ENCODE results near the gene DLGAP5.
A peak's percentile ranks its signal among the peaks of the same experiment; 100 is the strongest.

DLGAP5 gene

DNA sequence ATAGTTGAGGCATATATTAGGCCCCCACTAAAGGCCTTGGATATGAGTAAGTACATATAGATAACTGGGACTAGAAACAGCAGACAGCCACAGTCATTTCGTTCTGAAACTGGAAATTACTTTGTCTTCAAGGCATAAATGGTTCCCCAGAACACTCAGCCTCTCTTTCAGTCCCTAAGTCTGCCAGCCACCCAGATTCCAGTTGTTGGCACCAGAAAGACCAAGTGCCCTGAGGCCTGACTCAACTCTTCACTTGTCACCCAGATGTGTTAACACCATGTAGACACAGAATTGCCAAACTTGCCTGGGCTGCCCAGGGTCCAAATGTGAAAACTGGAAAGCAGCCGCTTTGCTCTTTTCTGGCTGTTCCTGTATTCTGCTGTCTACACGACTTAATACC is 65.4 kb downstream of the DLGAP5 start:
- no peak overlapping the region for H4K12ac ChIP-seq (ENCODE audit: low read depth, low read length)
- no peak overlapping the region for H3K4me2 ChIP-seq (ENCODE audit: low read length)
- DNase-seq: no peak
- no peak overlapping the region for H3K18ac ChIP-seq (ENCODE audit: low read length)
- H2BK120ac ChIP-seq (ENCODE audit: insufficient read depth, low read length, poor library complexity): no peak overlapping the region
- H3K4me1 ChIP-seq (ENCODE audit: control insufficient read depth in 1 of 2, insufficient read depth in 2 of 2, low read length in 2 of 2): peaks cover 27 to 37% of the 10 kb centered on the region in 2 experiments
- no peak overlapping the region for H3K4me3 ChIP-seq (ENCODE audit: low read depth, low read length)
- peak overlapping the region; percentile 34 for H4K91ac ChIP-seq (ENCODE audit: low read depth, low read length)
- H2BK12ac ChIP-seq (ENCODE audit: low read length): peak overlapping the region; percentile 39
- no peak overlapping the region for H3K14ac ChIP-seq (ENCODE audit: low read length)
- peaks cover 14% of the 10 kb centered on the region for H3K79me2 ChIP-seq (ENCODE audit: control insufficient read depth, insufficient read depth, low read length, poor library complexity)
- no peak overlapping the region for H2AK5ac ChIP-seq (ENCODE audit: low read length)
- peaks cover 26% of the 10 kb centered on the region for H3K79me1 ChIP-seq (ENCODE audit: low read length)
- no peak overlapping the region for H4K8ac ChIP-seq (ENCODE audit: low read depth, low read length)
- H3K23ac ChIP-seq (ENCODE audit: low read length): no peak overlapping the region
- H3K9me3 ChIP-seq (ENCODE audit: insufficient read depth, low read depth, low read length): no peaks in the 10 kb centered on the region
- H3K36me3 ChIP-seq (ENCODE audit: control insufficient read depth in 1 of 2, insufficient read depth in 2 of 2, low read length in 2 of 2): no peaks in the 10 kb centered on the region
- H3K4ac ChIP-seq (ENCODE audit: low read depth, low read length): no peak overlapping the region
- no peak overlapping the region for H3K27ac ChIP-seq (ENCODE audit: low read depth, low read length)
- no peaks in the 10 kb centered on the region for H3K27me3 ChIP-seq (ENCODE audit: insufficient read depth, low read length)
- WGBS (ENCODE audit: extremely low coverage, insufficient coverage, insufficient read length): no CpG with 5 or more reads among the region's 3 CpGs
- no peak overlapping the region for H2AFZ ChIP-seq (ENCODE audit: insufficient read depth, low read length, poor library complexity)
- H2BK5ac ChIP-seq (ENCODE audit: low read depth, low read length, poor library complexity): peak overlapping the region; percentile 32
- no peak overlapping the region for H3K9ac ChIP-seq (ENCODE audit: low read length)

DNA sequence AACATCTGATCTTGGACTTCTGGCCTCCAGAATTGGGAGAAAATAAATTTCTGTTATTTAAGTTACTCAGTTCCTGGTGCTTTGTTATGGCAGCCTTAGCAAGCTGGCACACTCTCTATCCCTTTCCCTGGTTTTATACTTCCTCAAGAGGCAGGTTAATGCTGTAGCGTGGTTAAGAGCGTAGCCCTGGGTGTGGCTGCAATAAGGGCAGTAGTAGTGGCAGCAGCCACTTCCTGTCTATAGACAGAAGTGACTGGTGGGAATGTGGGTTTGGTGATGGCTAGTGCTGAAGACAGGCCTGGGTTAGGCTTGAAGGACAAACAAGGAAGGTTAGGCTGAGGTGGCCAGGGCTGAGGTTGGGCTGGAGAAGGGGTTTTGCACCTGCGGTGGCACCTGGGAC is 66.0 kb downstream of the DLGAP5 start:
- Histone ChIP-seq H3K18ac (ENCODE audit: low read length) (no peak overlapping the region), H2AFZ (ENCODE audit: insufficient read depth, low read length, poor library complexity) (no peak overlapping the region), H4K91ac (ENCODE audit: low read depth, low read length) (no peak overlapping the region), H3K79me2 (ENCODE audit: control insufficient read depth, insufficient read depth, low read length, poor library complexity) (peaks cover 14% of the 10 kb centered on the region), H4K12ac (ENCODE audit: low read depth, low read length) (no peak overlapping the region), H3K27ac (ENCODE audit: low read depth, low read length) (no peak overlapping the region), H3K14ac (ENCODE audit: low read length) (no peak overlapping the region), H3K27me3 (ENCODE audit: insufficient read depth, low read length) (no peaks in the 10 kb centered on the region), H3K4me2 (ENCODE audit: low read length) (no peak overlapping the region), H3K36me3 (ENCODE audit: control insufficient read depth in 1 of 2, insufficient read depth in 2 of 2, low read length in 2 of 2) (no peaks in the 10 kb centered on the region), H3K4me3 (ENCODE audit: low read depth, low read length) (no peak overlapping the region), H2BK12ac (ENCODE audit: low read length) (no peak overlapping the region), H3K9me3 (ENCODE audit: insufficient read depth, low read depth, low read length) (no peaks in the 10 kb centered on the region), H3K4me1 (ENCODE audit: control insufficient read depth in 1 of 2, insufficient read depth in 2 of 2, low read length in 2 of 2) (peaks cover 30 to 42% of the 10 kb centered on the region in 2 experiments), H3K4ac (ENCODE audit: low read depth, low read length) (no peak overlapping the region), H4K8ac (ENCODE audit: low read depth, low read length) (no peak overlapping the region), H2BK120ac (ENCODE audit: insufficient read depth, low read length, poor library complexity) (no peak overlapping the region), H2AK5ac (ENCODE audit: low read length) (peak overlapping the region; percentile 36), H3K23ac (ENCODE audit: low read length) (no peak overlapping the region), H2BK5ac (ENCODE audit: low read depth, low read length, poor library complexity) (no peak overlapping the region), H3K79me1 (ENCODE audit: low read length) (peaks cover 27% of the 10 kb centered on the region), H3K9ac (ENCODE audit: low read length) (no peak overlapping the region)
- DNase-seq: no peak
- WGBS (ENCODE audit: extremely low coverage, insufficient coverage, insufficient read length): no CpG with 5 or more reads among the region's 3 CpGs

DNA sequence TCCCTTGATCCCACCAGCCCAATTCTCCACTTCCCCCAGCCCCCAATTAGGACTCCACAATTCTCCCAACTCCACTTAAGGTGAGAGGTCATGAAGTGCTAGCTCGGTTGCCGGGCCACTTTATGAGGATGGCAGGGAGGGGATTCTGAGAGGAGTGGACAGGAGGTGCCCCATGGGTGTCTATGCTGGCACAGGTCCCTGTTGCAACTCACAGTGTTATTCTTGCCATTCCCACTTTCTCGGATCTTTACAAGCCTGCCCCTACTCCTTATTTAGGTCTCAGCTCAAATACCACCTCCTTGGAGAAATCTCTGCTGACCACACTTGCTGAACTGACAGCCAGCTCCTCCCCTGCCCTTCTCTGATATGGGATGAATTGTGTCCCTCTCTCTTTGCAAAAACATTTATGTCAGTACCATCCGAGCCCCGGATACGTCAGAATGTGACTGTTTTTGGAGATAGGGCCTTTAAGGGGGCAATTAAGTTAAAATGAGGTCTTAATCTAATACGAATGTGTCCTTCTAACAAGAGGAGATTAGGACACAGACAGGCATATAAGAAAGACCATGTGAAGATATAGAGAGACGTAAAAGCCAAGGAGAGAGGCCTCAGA is 66.5 kb downstream of the DLGAP5 start:
- H3K14ac ChIP-seq (ENCODE audit: low read length): no peak overlapping the region
- H4K12ac ChIP-seq (ENCODE audit: low read depth, low read length): no peak overlapping the region
- no peak overlapping the region for H3K4me2 ChIP-seq (ENCODE audit: low read length)
- no peak overlapping the region for H4K8ac ChIP-seq (ENCODE audit: low read depth, low read length)
- peak overlapping the region; percentile 25 for H2AFZ ChIP-seq (ENCODE audit: insufficient read depth, low read length, poor library complexity)
- H2AK5ac ChIP-seq (ENCODE audit: low read length): peak overlapping the region; percentile 75
- peaks cover 30% of the 10 kb centered on the region for H3K79me1 ChIP-seq (ENCODE audit: low read length)
- peak overlapping the region; percentile 65 for H2BK120ac ChIP-seq (ENCODE audit: insufficient read depth, low read length, poor library complexity)
- H3K4me3 ChIP-seq (ENCODE audit: low read depth, low read length): no peak overlapping the region
- H3K9me3 ChIP-seq (ENCODE audit: insufficient read depth, low read depth, low read length): no peaks in the 10 kb centered on the region
- H2BK5ac ChIP-seq (ENCODE audit: low read depth, low read length, poor library complexity): no peak overlapping the region
- peak overlapping the region; percentile 44 for H3K18ac ChIP-seq (ENCODE audit: low read length)
- H3K23ac ChIP-seq (ENCODE audit: low read length): no peak overlapping the region
- H4K91ac ChIP-seq (ENCODE audit: low read depth, low read length): peak overlapping the region; percentile 55
- no peaks in the 10 kb centered on the region for H3K27me3 ChIP-seq (ENCODE audit: insufficient read depth, low read length)
- H2BK12ac ChIP-seq (ENCODE audit: low read length): peak overlapping the region; percentile 15
- no CpG with 5 or more reads among the region's 8 CpGs for WGBS (ENCODE audit: extremely low coverage, insufficient coverage, insufficient read length)
- DNase-seq: no peak
- peaks cover 30 to 43% of the 10 kb centered on the region in 2 experiments for H3K4me1 ChIP-seq (ENCODE audit: control insufficient read depth in 1 of 2, insufficient read depth in 2 of 2, low read length in 2 of 2)
- peak overlapping the region; percentile 31 for H3K27ac ChIP-seq (ENCODE audit: low read depth, low read length)
- no peaks in the 10 kb centered on the region for H3K36me3 ChIP-seq (ENCODE audit: control insufficient read depth in 1 of 2, insufficient read depth in 2 of 2, low read length in 2 of 2)
- H3K4ac ChIP-seq (ENCODE audit: low read depth, low read length): no peak overlapping the region
- peaks cover 12% of the 10 kb centered on the region for H3K79me2 ChIP-seq (ENCODE audit: control insufficient read depth, insufficient read depth, low read length, poor library complexity)
- H3K9ac ChIP-seq (ENCODE audit: low read length): no peak overlapping the region

DNA sequence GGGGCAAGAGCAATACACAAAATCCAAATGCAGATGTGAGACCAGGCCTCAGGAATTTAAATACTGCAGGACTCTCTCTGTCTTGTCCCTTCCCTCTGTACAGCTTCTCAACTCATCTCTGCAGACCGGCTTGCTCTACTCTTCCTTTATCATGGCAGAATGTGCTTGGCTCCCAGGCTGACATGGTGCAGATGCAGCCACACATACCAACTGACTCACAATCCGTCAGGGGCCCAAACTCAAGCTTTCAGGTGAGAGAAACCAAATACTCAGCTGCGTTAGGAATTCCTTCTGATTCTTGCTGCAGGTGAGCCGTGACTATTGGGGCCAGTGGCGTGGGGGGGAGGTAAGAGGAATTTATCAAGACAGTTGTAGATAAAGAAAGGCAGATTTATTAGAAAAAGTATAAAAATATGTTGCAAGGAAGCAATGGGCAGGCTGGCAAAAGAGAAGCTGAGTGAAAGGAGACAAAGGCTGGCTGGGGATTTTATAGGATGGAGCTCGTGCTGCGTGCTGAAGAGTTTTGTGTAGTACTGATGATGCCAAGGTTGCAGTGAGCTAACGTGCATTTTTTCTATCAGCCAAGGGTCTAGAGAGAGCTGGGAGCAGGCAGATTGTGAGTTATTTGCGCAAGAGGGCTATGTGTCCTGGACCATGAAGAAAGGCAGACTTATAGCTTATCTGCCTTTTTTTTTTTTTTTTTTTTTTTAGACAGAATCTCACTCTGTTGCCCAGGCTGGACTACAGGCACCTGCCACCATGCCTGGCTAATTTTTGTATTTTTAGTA is 67.3 kb downstream of the DLGAP5 start:
- peak; percentile 79 to 82 for DNase-seq
- H3K4ac ChIP-seq (ENCODE audit: low read depth, low read length): no peak overlapping the region
- H3K79me2 ChIP-seq (ENCODE audit: control insufficient read depth, insufficient read depth, low read length, poor library complexity): peaks cover 5% of the 10 kb centered on the region
- H4K91ac ChIP-seq (ENCODE audit: low read depth, low read length): no peak overlapping the region
- no peaks in the 10 kb centered on the region for H3K36me3 ChIP-seq (ENCODE audit: control insufficient read depth in 1 of 2, insufficient read depth in 2 of 2, low read length in 2 of 2)
- no peak overlapping the region for H3K4me3 ChIP-seq (ENCODE audit: low read depth, low read length)
- H2BK12ac ChIP-seq (ENCODE audit: low read length): no peak overlapping the region
- peaks cover 29 to 40% of the 10 kb centered on the region in 2 experiments for H3K4me1 ChIP-seq (ENCODE audit: control insufficient read depth in 1 of 2, insufficient read depth in 2 of 2, low read length in 2 of 2)
- H2BK5ac ChIP-seq (ENCODE audit: low read depth, low read length, poor library complexity): peak overlapping the region; percentile 63
- no peak overlapping the region for H3K23ac ChIP-seq (ENCODE audit: low read length)
- H3K9ac ChIP-seq (ENCODE audit: low read length): no peak overlapping the region
- H3K9me3 ChIP-seq (ENCODE audit: insufficient read depth, low read depth, low read length): no peaks in the 10 kb centered on the region
- WGBS (ENCODE audit: extremely low coverage, insufficient coverage, insufficient read length): no CpG with 5 or more reads among the region's 9 CpGs
- H3K4me2 ChIP-seq (ENCODE audit: low read length): no peak overlapping the region
- peak overlapping the region; percentile 84 for H3K27ac ChIP-seq (ENCODE audit: low read depth, low read length)
- peaks cover 26% of the 10 kb centered on the region for H3K79me1 ChIP-seq (ENCODE audit: low read length)
- H3K18ac ChIP-seq (ENCODE audit: low read length): no peak overlapping the region
- H2AFZ ChIP-seq (ENCODE audit: insufficient read depth, low read length, poor library complexity): no peak overlapping the region
- H2BK120ac ChIP-seq (ENCODE audit: insufficient read depth, low read length, poor library complexity): no peak overlapping the region
- H4K8ac ChIP-seq (ENCODE audit: low read depth, low read length): peak overlapping the region; percentile 5
- no peaks in the 10 kb centered on the region for H3K27me3 ChIP-seq (ENCODE audit: insufficient read depth, low read length)
- H2AK5ac ChIP-seq (ENCODE audit: low read length): no peak overlapping the region
- H3K14ac ChIP-seq (ENCODE audit: low read length): no peak overlapping the region
- H4K12ac ChIP-seq (ENCODE audit: low read depth, low read length): no peak overlapping the region
